Measurements from ENCODE around the gene ATP11B. TPM values are rescaled to one million over a fixed set of nuclear protein-coding genes. Genes with fewer than 3 reads are reported as not detected.

The ATP11B gene
- total RNA-seq, 1 experiment from 2014 or later, result 58.1 TPM

- ChIA-PET POLR2A (no interaction called here), CTCF (no interaction called here)
- H3K4me3 Mint-ChIP-seq (ENCODE audit: unreplicated experiment), result no peak overlapping the region
- no peaks in the 10 kb centered on the region for H3K36me3 Mint-ChIP-seq (ENCODE audit: insufficient read depth, unreplicated experiment)
- no peaks in the 10 kb centered on the region for H3K9me3 Mint-ChIP-seq (ENCODE audit: unreplicated experiment)
- H3K4me1 ChIP-seq, result peaks cover 21% of the 10 kb centered on the region
- intact Hi-C loops (cut with micrococcal nuclease; ENCODE audit: unreplicated experiment), result no loop called here
- no peaks in the 10 kb centered on the region for H3K9me3 ChIP-seq
- no peak for DNase-seq
- H3K27me3 Mint-ChIP-seq (ENCODE audit: insufficient read depth, unreplicated experiment), result no peaks in the 10 kb centered on the region
- H3K27ac Mint-ChIP-seq (ENCODE audit: unreplicated experiment), result no peak overlapping the region
- TF ChIP-seq CTCF (IDR thresholded peaks at IDR 0.05; ENCODE audit: insufficient read depth in 1 of 2, low read depth in 1 of 2, low read length in 1 of 2, severe bottlenecking in 1 of 2, unreplicated experiment in 1 of 2), result no peak
- no peak overlapping the region for H3K4me3 ChIP-seq (ENCODE audit: low read depth, low read length)
- no peaks in the 10 kb centered on the region for H3K36me3 ChIP-seq (ENCODE audit: control insufficient read depth, insufficient read depth, low read length)
- H3K27me3 ChIP-seq (replicated peaks; ENCODE audit: control insufficient read depth, insufficient read depth, low read length), result no peaks in the 10 kb centered on the region
- H3K4me1 Mint-ChIP-seq (ENCODE audit: low read depth, unreplicated experiment), result peaks cover 13% of the 10 kb centered on the region
- no TSS peak for BruUV-seq (replicated peaks)
These were observed 13.8 kb downstream of the ATP11B start for GRCh38 chr3:182807061-182807460.

- Mint-ChIP-seq H3K27ac (ENCODE audit: unreplicated experiment) (no peak overlapping the region), H3K4me3 (ENCODE audit: unreplicated experiment) (no peak overlapping the region), H3K9me3 (ENCODE audit: unreplicated experiment) (no peaks in the 10 kb centered on the region), H3K4me1 (ENCODE audit: low read depth, unreplicated experiment) (peaks cover 7% of the 10 kb centered on the region), H3K36me3 (ENCODE audit: insufficient read depth, unreplicated experiment) (no peaks in the 10 kb centered on the region), H3K27me3 (ENCODE audit: insufficient read depth, unreplicated experiment) (no peaks in the 10 kb centered on the region)
- no TSS peak for BruUV-seq (replicated peaks)
- H3K36me3 ChIP-seq (ENCODE audit: control insufficient read depth, insufficient read depth, low read length), result no peaks in the 10 kb centered on the region
- H3K27me3 ChIP-seq (replicated peaks; ENCODE audit: control insufficient read depth, insufficient read depth, low read length), result no peaks in the 10 kb centered on the region
- intact Hi-C loops (cut with micrococcal nuclease; ENCODE audit: unreplicated experiment), result no loop called here
- H3K4me3 ChIP-seq (ENCODE audit: low read depth, low read length), result no peak overlapping the region
- no peaks in the 10 kb centered on the region for H3K9me3 ChIP-seq
- CTCF ChIA-PET, result no interaction called here
- DNase-seq, result no peak
- H3K4me1 ChIP-seq, result peaks cover 10% of the 10 kb centered on the region; the same call in 1 of the 2 replicates
- POLR2A ChIA-PET, result no interaction called here
- no peak for TF ChIP-seq CTCF (IDR thresholded peaks at IDR 0.05; ENCODE audit: insufficient read depth in 1 of 2, low read depth in 1 of 2, low read length in 1 of 2, severe bottlenecking in 1 of 2, unreplicated experiment in 1 of 2)
These were observed 14.9 kb downstream of the ATP11B start for GRCh38 chr3:182808041-182808770.

- Mint-ChIP-seq H3K4me1 (ENCODE audit: low read depth, unreplicated experiment) (peaks cover 10% of the 10 kb centered on the region), H3K27me3 (ENCODE audit: insufficient read depth, unreplicated experiment) (no peaks in the 10 kb centered on the region), H3K4me3 (ENCODE audit: unreplicated experiment) (no peak overlapping the region), H3K9me3 (ENCODE audit: unreplicated experiment) (no peaks in the 10 kb centered on the region), H3K36me3 (ENCODE audit: insufficient read depth, unreplicated experiment) (no peaks in the 10 kb centered on the region), H3K27ac (ENCODE audit: unreplicated experiment) (no peak overlapping the region)
- BruUV-seq (replicated peaks), result no TSS peak
- Histone ChIP-seq H3K27me3 (replicated peaks; ENCODE audit: control insufficient read depth, insufficient read depth, low read length) (no peaks in the 10 kb centered on the region), H3K4me3 (ENCODE audit: low read depth, low read length) (no peak overlapping the region), H3K36me3 (ENCODE audit: control insufficient read depth, insufficient read depth, low read length) (no peaks in the 10 kb centered on the region), H3K4me1 (peaks cover 10% of the 10 kb centered on the region; the same call in 1 of the 2 replicates), H3K9me3 (no peaks in the 10 kb centered on the region)
- intact Hi-C loops (cut with micrococcal nuclease; ENCODE audit: unreplicated experiment), result no loop called here
- no peak for TF ChIP-seq CTCF (IDR thresholded peaks at IDR 0.05; ENCODE audit: insufficient read depth in 1 of 2, low read depth in 1 of 2, low read length in 1 of 2, severe bottlenecking in 1 of 2, unreplicated experiment in 1 of 2)
- ChIA-PET POLR2A (no interaction called here), CTCF (no interaction called here)
- no peak for DNase-seq
These were observed 16.2 kb downstream of the ATP11B start for GRCh38 chr3:182809531-182809930.
